CD4-positive, alpha-beta T cell treated with Interleukin-17A for 1 hour (primary cell): ENCODE results near the gene SYT13.

Experiments used
- DNase-seq: peaks from one replicate; pipeline ENCODE4 v3.0.0-alpha.2; 2020

SYT13 gene

GRCh38 chr11:45305874-45306623 is 19.9 kb upstream of the SYT13 start:
- DNase-seq, result no peak

GRCh38 chr11:45304992-45305335 is 18.8 kb upstream of the SYT13 start:
- no peak for DNase-seq

GRCh38 chr11:45304111-45304991 is 18.2 kb upstream of the SYT13 start:
- DNase-seq, result no peak

- no peak for DNase-seq
These were observed 17.2 kb upstream of the SYT13 start for GRCh38 chr11:45303316-45303715.

- no peak for DNase-seq
These were observed 15.6 kb upstream of the SYT13 start for GRCh38 chr11:45301537-45302246.

- no peak for DNase-seq
These were observed 14.6 kb upstream of the SYT13 start for GRCh38 chr11:45300715-45301114.

- no peak for DNase-seq
These were observed 12.6 kb upstream of the SYT13 start for GRCh38 chr11:45298718-45299117.

GRCh38 chr11:45296075-45296474 is 9.9 kb upstream of the SYT13 start:
- no peak for DNase-seq

- no peak for DNase-seq
These were observed 8.4 kb upstream of the SYT13 start for GRCh38 chr11:45294499-45294898.

GRCh38 chr11:45293566-45294192 is 7.5 kb upstream of the SYT13 start:
- peak; percentile 71 for DNase-seq

- no peak for DNase-seq
These were observed 4.4 kb upstream of the SYT13 start for GRCh38 chr11:45290586-45290985.

- no peak for DNase-seq
These were observed 3.2 kb upstream of the SYT13 start for GRCh38 chr11:45289369-45289768.

GRCh38 chr11:45288339-45288738 is 2.2 kb upstream of the SYT13 start:
- DNase-seq, result no peak

- no peak for DNase-seq
These were observed 1.3 kb upstream of the SYT13 start for GRCh38 chr11:45287316-45287903.

- DNase-seq, result no peak
These were observed 802 bp downstream of the SYT13 start for GRCh38 chr11:45285250-45285828.

- DNase-seq, result no peak
These were observed 4.1 kb downstream of the SYT13 start for GRCh38 chr11:45282081-45282480.

GRCh38 chr11:45280449-45280848 is 5.7 kb downstream of the SYT13 start:
- no peak for DNase-seq

GRCh38 chr11:45279645-45280044 is 6.5 kb downstream of the SYT13 start:
- DNase-seq, result no peak

GRCh38 chr11:45278714-45279113 is 7.4 kb downstream of the SYT13 start:
- DNase-seq, result no peak

GRCh38 chr11:45275828-45276227 is 10.3 kb downstream of the SYT13 start:
- no peak for DNase-seq

GRCh38 chr11:45274206-45274605 is 11.9 kb downstream of the SYT13 start:
- DNase-seq, result no peak

GRCh38 chr11:45273509-45273908 is 12.6 kb downstream of the SYT13 start:
- no peak for DNase-seq
